ENCODE measurements around the gene LSS.

LSS gene

GRCh38 chr21:46155514-46156377, 72.8 kb downstream of the LSS start, which contains the start of gene FTCD:
Gene FTCD, minus strand, starts transcription at chr21:46155579. Its CDS starts 56 bp downstream, at chr21:46155523.
- no peak within 1 kb of the TSS for H3K9ac ChIP-seq (ENCODE audit: low read length)
- H3K79me2 ChIP-seq (ENCODE audit: low read length), result no peaks in the 10 kb centered on the region

GRCh38 chr21:46154955-46155513, 73.5 kb downstream of the LSS start:
- Histone ChIP-seq H3K4me3 (ENCODE audit: low read length) (no peak overlapping the region), H3K27me3 (replicated peaks; ENCODE audit: insufficient read depth, low read length) (peaks cover 32% of the 10 kb centered on the region), H3K79me2 (ENCODE audit: low read length) (no peaks in the 10 kb centered on the region), H3K9ac (ENCODE audit: low read length) (no peak overlapping the region), H3K9me3 (replicated peaks; ENCODE audit: insufficient read depth, low read length) (no peaks in the 10 kb centered on the region), H3K27ac (ENCODE audit: low read length) (no peak overlapping the region), H4K20me1 (ENCODE audit: insufficient read depth, low read length) (no peaks in the 10 kb centered on the region), H3F3A (ENCODE audit: insufficient read depth, low read length) (no peaks in the 10 kb centered on the region), H2AFZ (ENCODE audit: low read length) (no peak overlapping the region), H3K9me2 (replicated peaks; ENCODE audit: insufficient read depth, low read length) (no peaks in the 10 kb centered on the region), H3K4me2 (ENCODE audit: low read depth, low read length) (no peak overlapping the region), H3K4me1 (ENCODE audit: low read length) (no peaks in the 10 kb centered on the region), H3K36me3 (replicated peaks; ENCODE audit: insufficient read depth, low read length) (no peaks in the 10 kb centered on the region)
- no peak for DNase-seq
- TF ChIP-seq EZH2phosphoT487 (IDR thresholded peaks at IDR 0.05; ENCODE audit: low read length) (no peak), CTCF (IDR thresholded peaks at IDR 0.05; ENCODE audit: low read length) (no peak), EZH2 (optimal IDR thresholded peaks at IDR 0.05; ENCODE audit: low read depth, low read length) (no peak)

More at GRCh38 chr21:46155514-46156377, 72.8 kb downstream of the LSS start, which contains the start of gene FTCD:
- Histone ChIP-seq H3K9me3 (replicated peaks; ENCODE audit: insufficient read depth, low read length) (no peaks in the 10 kb centered on the region), H3K27ac (ENCODE audit: low read length) (no peak within 1 kb of the TSS), H3K4me1 (ENCODE audit: low read length) (no peaks in the 10 kb centered on the region), H4K20me1 (ENCODE audit: insufficient read depth, low read length) (no peaks in the 10 kb centered on the region), H3K9me2 (replicated peaks; ENCODE audit: insufficient read depth, low read length) (no peaks in the 10 kb centered on the region), H2AFZ (ENCODE audit: low read length) (no peak within 1 kb of the TSS), H3F3A (ENCODE audit: insufficient read depth, low read length) (no peaks in the 10 kb centered on the region), H3K27me3 (replicated peaks; ENCODE audit: insufficient read depth, low read length) (peaks cover 24% of the 10 kb centered on the region), H3K4me3 (ENCODE audit: low read length) (no peak within 1 kb of the TSS), H3K4me2 (ENCODE audit: low read depth, low read length) (no peak within 1 kb of the TSS), H3K36me3 (replicated peaks; ENCODE audit: insufficient read depth, low read length) (no peaks in the 10 kb centered on the region)
- TF ChIP-seq CTCF (IDR thresholded peaks at IDR 0.05; ENCODE audit: low read length), result no peak
- TF ChIP-seq EZH2 (optimal IDR thresholded peaks at IDR 0.05; ENCODE audit: low read depth, low read length), result no peak
- no peak for TF ChIP-seq EZH2phosphoT487 (IDR thresholded peaks at IDR 0.05; ENCODE audit: low read length)
- no peak for DNase-seq

- no peaks in the 10 kb centered on the region for H3K9me2 ChIP-seq (replicated peaks; ENCODE audit: insufficient read depth, low read length)
- peaks cover 38% of the 10 kb centered on the region for H3K27me3 ChIP-seq (replicated peaks; ENCODE audit: insufficient read depth, low read length)
- no peaks in the 10 kb centered on the region for H3K36me3 ChIP-seq (replicated peaks; ENCODE audit: insufficient read depth, low read length)
- H3K4me1 ChIP-seq (ENCODE audit: low read length), result no peaks in the 10 kb centered on the region
- no peak overlapping the region for H2AFZ ChIP-seq (ENCODE audit: low read length)
- H3K27ac ChIP-seq (ENCODE audit: low read length), result no peak overlapping the region
- H3K4me3 ChIP-seq (ENCODE audit: low read length), result no peak overlapping the region
- H3K4me2 ChIP-seq (ENCODE audit: low read depth, low read length), result no peak overlapping the region
- H4K20me1 ChIP-seq (ENCODE audit: insufficient read depth, low read length), result no peaks in the 10 kb centered on the region
- H3K9ac ChIP-seq (ENCODE audit: low read length), result no peak overlapping the region
- no peaks in the 10 kb centered on the region for H3F3A ChIP-seq (ENCODE audit: insufficient read depth, low read length)
- H3K9me3 ChIP-seq (replicated peaks; ENCODE audit: insufficient read depth, low read length), result no peaks in the 10 kb centered on the region
- no peaks in the 10 kb centered on the region for H3K79me2 ChIP-seq (ENCODE audit: low read length)
- DNase-seq, result no peak
- no peak for TF ChIP-seq EZH2 (optimal IDR thresholded peaks at IDR 0.05; ENCODE audit: low read depth, low read length)
- TF ChIP-seq EZH2phosphoT487 (IDR thresholded peaks at IDR 0.05; ENCODE audit: low read length), result no peak
- no peak for TF ChIP-seq CTCF (IDR thresholded peaks at IDR 0.05; ENCODE audit: low read length)
Observed at GRCh38 chr21:46154155-46154954, 74.2 kb downstream of the LSS start.

Data from MM.1S (cell line).